Hepatocyte (in vitro differentiated cells): ENCODE results near the gene AOPEP. TPM values are rescaled to one million over a fixed set of nuclear protein-coding genes. Genes with fewer than 3 reads are reported as not detected.
A peak's percentile ranks its signal among the peaks of the same experiment; 100 is the strongest.

Experiments used
- DNase-seq: peaks from one replicate; pipeline ENCODE4 v3.0.0-alpha.2; 2016; ENCODE audit warnings: low spot score
- H2AFZ ChIP-seq: fragments of 200-600 bp; sonication (generic); 2 replicates; pipeline ENCODE4 v1.6.0; 2016; ENCODE audit warnings: antibody characterized with exemption, mild to moderate bottlenecking
- H3K27ac ChIP-seq: fragments of 200-600 bp; sonication (generic); 2 replicates; pipeline ENCODE4 v1.5.1; 2016; ENCODE audit warnings: mild to moderate bottlenecking
- H3K27me3 ChIP-seq: fragments of 200-600 bp; sonication (generic); 2 replicates; pipeline ENCODE4 v1.6.1; 2016
- H3K36me3 ChIP-seq: fragments of 200-600 bp; sonication (generic); replicated peaks from 2 replicates; pipeline ENCODE4 v1.5.1; 2016; ENCODE audit warnings: low read depth; ENCODE audit not compliant: insufficient read depth
- H3K4me1 ChIP-seq: fragments of 200-600 bp; sonication (generic); 2 replicates; pipeline ENCODE4 v1.5.1; 2016; ENCODE audit warnings: mild to moderate bottlenecking, moderate library complexity; ENCODE audit not compliant: insufficient read depth
- H3K4me2 ChIP-seq: fragments of 200-600 bp; sonication (generic); 2 replicates; pipeline ENCODE4 v1.6.0; 2016
- H3K4me3 ChIP-seq: fragments of 200-600 bp; sonication (generic); 2 replicates; pipeline ENCODE4 v1.5.1; 2016; ENCODE audit warnings: mild to moderate bottlenecking
- H3K79me2 ChIP-seq: fragments of 200-600 bp; sonication (generic); 2 replicates; pipeline ENCODE4 v1.6.0; 2017; ENCODE audit warnings: mild to moderate bottlenecking
- H3K9me2 ChIP-seq: fragments of 200-600 bp; sonication (generic); replicated peaks from 2 replicates; pipeline ENCODE4 v1.6.0; 2017; ENCODE audit warnings: mild to moderate bottlenecking; ENCODE audit not compliant: insufficient read depth
- H3K9me3 ChIP-seq: fragments of 200-600 bp; sonication (generic); 2 replicates; pipeline ENCODE4 v1.5.1; 2016; ENCODE audit warnings: low read depth, mild to moderate bottlenecking
- H4K20me1 ChIP-seq: fragments of 200-600 bp; sonication (generic); 2 replicates; pipeline ENCODE4 v1.6.0; 2016; ENCODE audit warnings: mild to moderate bottlenecking; ENCODE audit not compliant: insufficient read depth, poor library complexity, severe bottlenecking
- EZH2 ChIP-seq: fragments of 200-600 bp; sonication (generic); IDR thresholded peaks from 2 replicates; pipeline ENCODE4 v1.6.1; 2016; ENCODE audit warnings: antibody characterized with exemption, mild to moderate bottlenecking, borderline replicate concordance
- EZH2phosphoT487 ChIP-seq: fragments of 200-600 bp; sonication (generic); IDR thresholded peaks from one replicate; pipeline ENCODE4 v1.6.1; 2018; ENCODE audit warnings: antibody characterized with exemption, mild to moderate bottlenecking, low read depth, moderate library complexity; ENCODE audit not compliant: unreplicated experiment, severe bottlenecking
- WGBS: methylation state at CpG from one replicate; pipeline ENCODE4 v1.1.6; 2016; ENCODE audit warnings: low lambda C conversion rate; ENCODE audit errors: missing lambda C conversion rate; 5-methylcytosine and 5-hydroxymethylcytosine counted together
- polyA plus RNA-seq: library from polyadenylated mRNA; unstranded; fragments of >200 nt; fragmentation: Nextera tagmentation; extraction: Ambion mirVana; gene quantifications from 2 replicates; pipeline ENCODE4 v1.2.1, GENCODE V29; 2016
- total RNA-seq: library from RNA; depleted of rRNA; stranded (reverse); fragments of >200 nt; gene quantifications from 2 replicates; pipeline ENCODE4 v1.2.3, GENCODE V29; 2014
- TF ChIP-seq, protein P1 (sequence below): fragments of 200-600 bp; sonication (generic); IDR thresholded peaks from 2 replicates; pipeline ENCODE4 v1.5.1; 2016; ENCODE audit warnings: antibody characterized with exemption, mild to moderate bottlenecking; ENCODE audit not compliant: poor library complexity

AOPEP gene
- total and polyA plus RNA-seq, 2 experiments from 2014 or later = 82.8 to 101 TPM

DNA sequence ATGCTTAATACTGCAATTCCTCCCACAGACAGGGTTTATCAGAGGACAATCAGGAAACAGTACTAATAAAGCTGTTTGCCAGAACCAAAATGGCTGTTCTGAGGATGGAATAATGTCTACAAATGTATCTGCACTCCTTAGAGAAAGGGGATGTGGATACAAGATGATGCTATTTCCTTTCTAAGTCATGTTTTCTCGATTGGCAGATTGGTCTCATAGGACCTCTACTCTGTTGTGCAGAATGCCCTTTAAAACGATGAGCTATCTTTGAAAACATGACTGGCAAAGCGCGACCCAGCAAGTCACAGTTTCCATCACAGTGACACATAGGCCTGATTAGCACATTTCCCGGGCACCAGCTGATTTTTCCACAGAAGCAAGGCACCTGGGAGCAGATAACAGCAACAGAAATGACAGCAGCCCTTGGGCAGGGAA is 54.0 kb downstream of the AOPEP start:
- Histone ChIP-seq H3K4me1 (no peaks in the 10 kb centered on the region), H2AFZ (no peak overlapping the region), H3K36me3 (no peaks in the 10 kb centered on the region), H3K9me3 (no peaks in the 10 kb centered on the region), H4K20me1 (no peaks in the 10 kb centered on the region), H3K27me3 (no peaks in the 10 kb centered on the region), H3K9me2 (no peaks in the 10 kb centered on the region), H3K79me2 (peaks cover 27% of the 10 kb centered on the region), H3K27ac (no peak overlapping the region), H3K4me3 (no peak overlapping the region), H3K4me2 (no peak overlapping the region)
- no peak for TF ChIP-seq EZH2
- TF ChIP-seq EZH2phosphoT487 = no peak
- TF ChIP-seq, protein P1, sequence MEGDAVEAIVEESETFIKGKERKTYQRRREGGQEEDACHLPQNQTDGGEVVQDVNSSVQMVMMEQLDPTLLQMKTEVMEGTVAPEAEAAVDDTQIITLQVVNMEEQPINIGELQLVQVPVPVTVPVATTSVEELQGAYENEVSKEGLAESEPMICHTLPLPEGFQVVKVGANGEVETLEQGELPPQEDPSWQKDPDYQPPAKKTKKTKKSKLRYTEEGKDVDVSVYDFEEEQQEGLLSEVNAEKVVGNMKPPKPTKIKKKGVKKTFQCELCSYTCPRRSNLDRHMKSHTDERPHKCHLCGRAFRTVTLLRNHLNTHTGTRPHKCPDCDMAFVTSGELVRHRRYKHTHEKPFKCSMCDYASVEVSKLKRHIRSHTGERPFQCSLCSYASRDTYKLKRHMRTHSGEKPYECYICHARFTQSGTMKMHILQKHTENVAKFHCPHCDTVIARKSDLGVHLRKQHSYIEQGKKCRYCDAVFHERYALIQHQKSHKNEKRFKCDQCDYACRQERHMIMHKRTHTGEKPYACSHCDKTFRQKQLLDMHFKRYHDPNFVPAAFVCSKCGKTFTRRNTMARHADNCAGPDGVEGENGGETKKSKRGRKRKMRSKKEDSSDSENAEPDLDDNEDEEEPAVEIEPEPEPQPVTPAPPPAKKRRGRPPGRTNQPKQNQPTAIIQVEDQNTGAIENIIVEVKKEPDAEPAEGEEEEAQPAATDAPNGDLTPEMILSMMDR = no peak
- 86% methylated on average over 5 of the region's 5 CpGs for WGBS
- DNase-seq = no peak

DNA sequence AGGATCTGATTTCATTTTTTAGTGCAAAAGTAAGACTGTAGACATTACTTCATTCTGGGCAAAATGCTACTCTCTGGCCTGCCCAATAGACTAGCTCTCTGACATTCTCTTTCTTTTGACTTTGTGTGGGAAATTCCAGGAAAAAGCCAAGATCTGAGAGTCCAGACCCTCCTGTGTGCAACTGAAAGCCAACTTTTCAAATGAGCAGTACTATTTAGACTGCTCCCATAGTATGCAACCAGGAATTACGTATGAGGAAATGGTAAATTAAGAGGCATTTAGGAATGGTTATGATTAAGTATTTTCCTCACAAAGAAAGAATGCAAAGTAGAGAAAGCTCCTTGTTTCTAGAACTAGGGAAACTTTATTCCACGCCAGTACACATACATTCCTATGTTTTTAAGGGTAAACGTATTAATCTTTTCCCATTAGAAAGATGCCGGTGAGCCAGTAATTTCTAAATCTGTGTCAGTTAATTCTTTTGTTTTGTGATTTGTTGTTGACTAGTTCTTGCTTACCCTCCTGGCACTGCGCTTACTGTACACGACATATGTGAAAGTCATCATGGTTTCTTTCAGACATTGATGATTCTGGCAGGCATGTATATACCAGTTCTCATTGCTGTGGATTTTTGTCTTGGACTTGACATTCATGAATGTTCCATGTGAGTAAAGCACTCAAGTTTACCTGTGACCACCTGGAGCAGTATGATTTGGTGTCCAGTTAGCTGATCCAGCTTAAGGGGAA is 56.0 kb downstream of the AOPEP start:
- H3K27me3 ChIP-seq = no peaks in the 10 kb centered on the region
- peak overlapping the region; percentile 83 for H3K27ac ChIP-seq
- no peaks in the 10 kb centered on the region for H3K9me2 ChIP-seq
- H3K4me2 ChIP-seq = no peak overlapping the region
- TF ChIP-seq EZH2phosphoT487 (no peak), EZH2 (no peak)
- TF ChIP-seq, protein P1 = no peak
- 69% methylated on average over 6 of the region's 6 CpGs for WGBS
- H4K20me1 ChIP-seq = no peaks in the 10 kb centered on the region
- DNase-seq = no peak
- no peaks in the 10 kb centered on the region for H3K36me3 ChIP-seq
- no peaks in the 10 kb centered on the region for H3K4me1 ChIP-seq
- H3K4me3 ChIP-seq = no peak overlapping the region
- H2AFZ ChIP-seq = no peak overlapping the region
- H3K9me3 ChIP-seq = no peaks in the 10 kb centered on the region
- H3K79me2 ChIP-seq = peaks cover 42% of the 10 kb centered on the region

DNA sequence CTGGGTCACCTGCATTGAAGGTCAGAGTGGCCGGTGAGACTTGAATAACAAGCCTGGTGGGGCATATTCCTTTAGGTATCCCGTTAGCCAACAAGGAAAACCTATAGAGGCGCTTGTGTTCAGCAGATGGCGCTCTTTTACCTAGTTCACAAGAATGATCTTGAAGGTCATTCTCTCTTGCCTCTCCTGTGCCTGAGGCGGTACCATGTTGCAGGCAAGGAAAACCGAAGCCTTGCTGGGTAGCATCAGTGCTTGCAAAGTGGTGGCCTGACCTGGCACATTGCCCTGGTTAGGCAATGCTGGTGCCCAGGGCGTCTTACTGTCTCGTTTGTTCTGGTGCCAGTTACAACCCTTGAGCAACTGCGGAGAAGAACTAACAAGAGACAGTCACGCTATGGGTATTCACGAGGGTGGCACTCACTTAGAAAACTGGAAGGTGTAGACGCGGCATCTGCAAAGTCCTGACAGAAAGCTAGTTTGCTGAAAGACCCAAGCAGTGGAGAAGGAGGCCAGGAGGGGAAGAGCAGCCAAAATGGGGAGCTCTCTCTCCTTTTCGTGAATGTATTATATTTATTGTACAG is 56.7 kb downstream of the AOPEP start:
- H4K20me1 ChIP-seq = no peaks in the 10 kb centered on the region
- H3K79me2 ChIP-seq = peaks cover 42% of the 10 kb centered on the region
- H3K4me2 ChIP-seq = no peak overlapping the region
- H3K4me3 ChIP-seq = no peak overlapping the region
- H3K27me3 ChIP-seq = no peaks in the 10 kb centered on the region
- WGBS = 53% methylated on average over 14 of the region's 14 CpGs
- no peak for TF ChIP-seq EZH2
- TF ChIP-seq, protein P1 = peak; percentile 80
- H3K27ac ChIP-seq = peak overlapping the region; percentile 83
- no peaks in the 10 kb centered on the region for H3K36me3 ChIP-seq
- no peaks in the 10 kb centered on the region for H3K9me2 ChIP-seq
- H3K4me1 ChIP-seq = no peaks in the 10 kb centered on the region
- peak; percentile 91 for DNase-seq
- H3K9me3 ChIP-seq = no peaks in the 10 kb centered on the region
- no peak overlapping the region for H2AFZ ChIP-seq
